PC-3 (cell line): ENCODE results near the gene DLG2. TPM values are rescaled to one million over a fixed set of nuclear protein-coding genes. Genes with fewer than 3 reads are reported as not detected.

Experiments used
- ATAC-seq: fragments of 200-7000 bp; cut with Tn5 transposase; 2 replicates; pipeline ENCODE4 v1.9.1; 2020; ENCODE audit warnings: mild to moderate bottlenecking, moderate library complexity
- BruUV-seq: library from RNA; stranded (reverse); fragments of 400-500 nt; replicated peaks from 2 replicates; lab custom pipeline; 2021; lab: Mats Ljungman, UMichigan
- CTCF ChIA-PET: fragments of 300-600 bp; sonication (Branson Sonifier 250); formaldehyde crosslinking; loops from one replicate; lab custom pipeline; 2022; ENCODE audit warnings: antibody characterized with exemption; lab: Charles Lee
- POLR2A ChIA-PET: fragments of 300-600 bp; sonication (Branson Sonifier 250); formaldehyde crosslinking; loops from one replicate; lab custom pipeline; 2022; ENCODE audit warnings: antibody characterized with exemption; ENCODE audit not compliant: unreplicated experiment; lab: Charles Lee
- DNase-seq: peaks from one replicate; pipeline ENCODE4 v3.0.0-alpha.2; 2015
- H2AFZ ChIP-seq: fragments of 300-600 bp; sonication (generic); 2 replicates; pipeline ENCODE4 v1.6.0; 2016; ENCODE audit warnings: antibody characterized with exemption, low read length
- H3F3A ChIP-seq: fragments of 300-600 bp; sonication (generic); one replicate; pipeline ENCODE4 v1.6.0; 2017; ENCODE audit warnings: antibody characterized with exemption, low read length, control low read depth, mild to moderate bottlenecking; ENCODE audit not compliant: unreplicated experiment
- H3K27ac ChIP-seq: fragments of 300-600 bp; sonication (generic); 2 replicates; pipeline ENCODE4 v1.5.1; 2016; ENCODE audit warnings: mild to moderate bottlenecking, low read length
- H3K27me3 ChIP-seq: fragments of 300-600 bp; sonication (generic); 2 replicates; pipeline ENCODE4 v1.6.1; 2016; ENCODE audit warnings: low read length, mixed read lengths
- H3K36me3 ChIP-seq: fragments of 300-600 bp; sonication (generic); 2 replicates; pipeline ENCODE4 v1.6.1; 2016; ENCODE audit warnings: low read depth, mixed run types, low read length, mixed read lengths
- H3K4me1 ChIP-seq: fragments of 300-600 bp; sonication (generic); 2 replicates; pipeline ENCODE4 v1.5.1; 2016; ENCODE audit warnings: low read length; ENCODE audit not compliant: insufficient read depth
- H3K4me2 ChIP-seq: fragments of 300-600 bp; sonication (generic); 2 replicates; pipeline ENCODE4 v1.6.0; 2016; ENCODE audit warnings: low read length
- H3K4me3 ChIP-seq: fragments of 300-600 bp; sonication (generic); 2 replicates; pipeline ENCODE4 v1.5.1; 2016; ENCODE audit warnings: mild to moderate bottlenecking, low read length, mixed read lengths
- H3K79me2 ChIP-seq: fragments of 300-600 bp; sonication (generic); 2 replicates; pipeline ENCODE4 v1.6.1; 2017; ENCODE audit warnings: low read length, mixed read lengths
- H3K9ac ChIP-seq: fragments of 300-600 bp; sonication (generic); 2 replicates; pipeline ENCODE4 v1.6.0; 2016; ENCODE audit warnings: mild to moderate bottlenecking, low read length
- H3K9me2 ChIP-seq: fragments of 300-600 bp; sonication (generic); replicated peaks from 2 replicates; pipeline ENCODE4 v1.6.1; 2016; ENCODE audit warnings: mixed run types, low read length, mixed read lengths
- H3K9me3 ChIP-seq: fragments of 300-600 bp; sonication (generic); 2 replicates; pipeline ENCODE4 v1.6.1; 2016; ENCODE audit warnings: low read length, mixed read lengths
- H4K20me1 ChIP-seq: fragments of 300-600 bp; sonication (generic); 2 replicates; pipeline ENCODE4 v1.6.1; 2016; ENCODE audit warnings: low read length, mixed read lengths
- EZH2 ChIP-seq: fragments of 300-600 bp; sonication (generic); IDR thresholded peaks from one replicate; pipeline ENCODE4 v1.6.1; 2017; ENCODE audit warnings: antibody characterized with exemption, mild to moderate bottlenecking, low read length; ENCODE audit not compliant: unreplicated experiment
- EZH2phosphoT487 ChIP-seq: fragments of 300-600 bp; sonication (generic); IDR thresholded peaks from 2 replicates; pipeline ENCODE4 v1.6.1; 2018; ENCODE audit warnings: mild to moderate bottlenecking, antibody characterized with exemption, low read length, borderline replicate concordance
- intact Hi-C: fragments of 100-400 bp; cut with micrococcal nuclease; formaldehyde crosslinking; loops from 2 replicates; pipeline ENCODE4 v1.9.0; 2023
- total RNA-seq: library from RNA; depleted of rRNA; stranded (reverse); fragments of >200 nt; gene quantifications from 2 replicates; pipeline ENCODE4 v1.2.3, GENCODE V29; 2014
- TF ChIP-seq, protein P1 (sequence below): fragments of 300-600 bp; sonication (generic); conservative IDR thresholded peaks from 2 replicates; pipeline ENCODE4 v1.5.1; 2017; ENCODE audit warnings: antibody characterized with exemption, low read depth, mild to moderate bottlenecking, low read length

DLG2 gene
- total RNA-seq, 1 experiment from 2014 or later: 0.58 TPM

DNA sequence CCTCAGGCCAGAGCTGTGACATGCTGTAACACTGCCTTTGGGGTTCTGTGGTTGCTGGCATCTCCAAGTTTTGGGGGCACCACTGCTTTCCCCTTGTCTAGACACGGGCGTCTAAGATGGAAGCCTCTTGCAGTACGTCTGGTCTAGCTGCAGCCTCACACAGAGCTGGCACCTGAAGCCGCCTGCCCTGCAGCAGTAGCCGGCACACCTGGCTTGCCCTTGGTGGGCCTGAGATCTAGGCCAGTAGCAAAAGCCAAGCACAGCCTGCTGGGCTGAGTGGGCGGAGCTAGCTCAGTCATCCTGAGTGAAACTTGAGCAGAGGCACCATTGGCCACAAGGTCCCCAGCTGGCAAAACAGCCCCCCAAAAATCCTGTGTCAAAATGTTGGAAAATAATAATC, 154.2 kb downstream of the DLG2 start:
- no peak for ATAC-seq
- Histone ChIP-seq H3K27me3 (peaks cover 27% of the 10 kb centered on the region), H3K36me3 (no peaks in the 10 kb centered on the region), H3K27ac (no peak overlapping the region), H3K4me2 (no peak overlapping the region), H2AFZ (no peak overlapping the region), H3K9me2 (no peaks in the 10 kb centered on the region), H3K9ac (no peak overlapping the region), H4K20me1 (no peaks in the 10 kb centered on the region), H3K9me3 (no peaks in the 10 kb centered on the region), H3K4me1 (no peaks in the 10 kb centered on the region), H3K4me3 (no peak overlapping the region), H3F3A (no peaks in the 10 kb centered on the region), H3K79me2 (no peaks in the 10 kb centered on the region)
- CTCF ChIA-PET: no interaction called here
- intact Hi-C loops: no loop called here
- TF ChIP-seq EZH2phosphoT487 (no peak), EZH2 (no peak)
- TF ChIP-seq, protein P1, sequence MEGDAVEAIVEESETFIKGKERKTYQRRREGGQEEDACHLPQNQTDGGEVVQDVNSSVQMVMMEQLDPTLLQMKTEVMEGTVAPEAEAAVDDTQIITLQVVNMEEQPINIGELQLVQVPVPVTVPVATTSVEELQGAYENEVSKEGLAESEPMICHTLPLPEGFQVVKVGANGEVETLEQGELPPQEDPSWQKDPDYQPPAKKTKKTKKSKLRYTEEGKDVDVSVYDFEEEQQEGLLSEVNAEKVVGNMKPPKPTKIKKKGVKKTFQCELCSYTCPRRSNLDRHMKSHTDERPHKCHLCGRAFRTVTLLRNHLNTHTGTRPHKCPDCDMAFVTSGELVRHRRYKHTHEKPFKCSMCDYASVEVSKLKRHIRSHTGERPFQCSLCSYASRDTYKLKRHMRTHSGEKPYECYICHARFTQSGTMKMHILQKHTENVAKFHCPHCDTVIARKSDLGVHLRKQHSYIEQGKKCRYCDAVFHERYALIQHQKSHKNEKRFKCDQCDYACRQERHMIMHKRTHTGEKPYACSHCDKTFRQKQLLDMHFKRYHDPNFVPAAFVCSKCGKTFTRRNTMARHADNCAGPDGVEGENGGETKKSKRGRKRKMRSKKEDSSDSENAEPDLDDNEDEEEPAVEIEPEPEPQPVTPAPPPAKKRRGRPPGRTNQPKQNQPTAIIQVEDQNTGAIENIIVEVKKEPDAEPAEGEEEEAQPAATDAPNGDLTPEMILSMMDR: no peak
- no peak for DNase-seq
- POLR2A ChIA-PET: no interaction called here
- BruUV-seq: no TSS peak

DNA sequence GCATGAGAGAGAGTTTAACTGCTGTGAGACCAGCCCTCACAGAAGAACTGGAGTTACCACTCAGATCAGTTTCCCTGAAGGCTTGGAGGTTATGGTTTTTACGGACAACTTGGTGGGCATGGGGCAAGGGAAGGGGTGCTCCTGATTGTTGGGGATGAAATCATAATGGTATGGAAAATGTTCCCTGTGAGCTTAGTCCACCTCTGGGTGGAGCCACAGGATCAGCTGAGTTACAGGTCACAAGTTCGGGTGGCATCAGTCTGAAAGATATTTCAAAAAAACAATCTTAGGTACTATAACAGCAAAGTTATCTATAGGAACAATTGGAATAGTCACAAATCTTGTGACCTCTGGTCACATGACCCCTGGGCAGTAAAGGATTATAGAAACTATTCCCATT, 162.9 kb downstream of the DLG2 start:
- peaks cover 6% of the 10 kb centered on the region for H3K27me3 ChIP-seq
- no peaks in the 10 kb centered on the region for H3K36me3 ChIP-seq
- no peaks in the 10 kb centered on the region for H3K9me3 ChIP-seq
- H4K20me1 ChIP-seq: no peaks in the 10 kb centered on the region
- no peak overlapping the region for H2AFZ ChIP-seq
- no peak overlapping the region for H3K4me3 ChIP-seq
- H3K4me2 ChIP-seq: no peak overlapping the region
- POLR2A ChIA-PET: no interaction called here
- no peaks in the 10 kb centered on the region for H3K9me2 ChIP-seq
- DNase-seq (no peak), ATAC-seq (no peak)
- H3K79me2 ChIP-seq: no peaks in the 10 kb centered on the region
- CTCF ChIA-PET: no interaction called here
- no peak for TF ChIP-seq EZH2phosphoT487
- TF ChIP-seq, protein P1: peak; percentile 47
- H3K4me1 ChIP-seq: no peaks in the 10 kb centered on the region
- no peak overlapping the region for H3K9ac ChIP-seq
- BruUV-seq: no TSS peak
- intact Hi-C loops: no loop called here
- no peaks in the 10 kb centered on the region for H3F3A ChIP-seq
- no peak overlapping the region for H3K27ac ChIP-seq

DNA sequence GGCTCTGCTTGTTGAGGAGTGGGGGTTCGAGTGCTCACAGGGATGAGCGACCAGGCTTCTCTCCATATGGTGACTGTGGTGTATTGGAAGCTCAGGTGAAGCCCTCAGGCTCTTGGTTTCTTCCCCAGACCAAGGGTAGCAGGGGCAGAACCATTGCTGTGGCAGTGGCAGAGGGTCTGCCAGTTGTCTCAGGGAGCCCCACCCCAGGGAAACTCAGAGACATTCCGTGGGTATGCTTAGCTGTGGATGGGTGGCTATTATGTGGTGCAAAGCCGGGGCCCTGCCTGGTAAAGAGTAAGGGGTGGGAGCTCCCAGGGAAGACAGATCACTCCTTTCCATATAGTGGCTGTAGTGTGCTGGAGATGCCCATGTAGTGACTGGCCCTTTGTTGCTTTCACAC, 167.8 kb downstream of the DLG2 start:
- ATAC-seq: no peak
- intact Hi-C loops: no loop called here
- no peak overlapping the region for H3K9ac ChIP-seq
- no peaks in the 10 kb centered on the region; the same call in 1 of the 2 replicates for H3K27me3 ChIP-seq
- no peaks in the 10 kb centered on the region for H3K9me2 ChIP-seq
- H3K79me2 ChIP-seq: no peaks in the 10 kb centered on the region
- H3K4me1 ChIP-seq: no peaks in the 10 kb centered on the region
- no peaks in the 10 kb centered on the region for H3F3A ChIP-seq
- H3K9me3 ChIP-seq: no peaks in the 10 kb centered on the region
- DNase-seq: no peak
- no peaks in the 10 kb centered on the region for H4K20me1 ChIP-seq
- TF ChIP-seq EZH2 (no peak), EZH2phosphoT487 (no peak)
- TF ChIP-seq, protein P1: no peak
- H3K36me3 ChIP-seq: no peaks in the 10 kb centered on the region
- H3K27ac ChIP-seq: no peak overlapping the region
- ChIA-PET POLR2A (no interaction called here), CTCF (no interaction called here)
- BruUV-seq: no TSS peak
- no peak overlapping the region for H2AFZ ChIP-seq
- no peak overlapping the region for H3K4me2 ChIP-seq
- H3K4me3 ChIP-seq: no peak overlapping the region
